Lower lobe of right lung (tissue), 2 donors: ENCODE measurements around the gene CC2D2A. TPM values are rescaled to one million over a fixed set of nuclear protein-coding genes. Genes with fewer than 3 reads are reported as not detected.

Experiments used
- ATAC-seq, 2 donors: fragments of 200-7000 bp; cut with Tn5 transposase; one replicate each; pipeline ENCODE4 v1.9.1; 2020 to 2022; ENCODE audit warnings: mild to moderate bottlenecking in 2 of 2, moderate library complexity in 2 of 2
- DNase-seq: peaks from one replicate; pipeline ENCODE4 v3.0.0-alpha.2; 2020
- H3K27ac ChIP-seq: fragments of 200-600 bp; one replicate; pipeline ENCODE4 v1.8.0; 2022
- H3K27me3 ChIP-seq: fragments of 200-600 bp; one replicate; pipeline ENCODE4 v1.8.0; 2022; ENCODE audit warnings: low read depth
- H3K36me3 ChIP-seq: fragments of 200-600 bp; one replicate; pipeline ENCODE4 v1.8.0; 2022; ENCODE audit warnings: mild to moderate bottlenecking
- H3K4me1 ChIP-seq: fragments of 200-600 bp; one replicate; pipeline ENCODE4 v1.8.0; 2022
- H3K4me3 ChIP-seq: fragments of 200-600 bp; one replicate; pipeline ENCODE4 v1.8.0; 2022; ENCODE audit warnings: mild to moderate bottlenecking
- H3K9me3 ChIP-seq: fragments of 200-600 bp; one replicate; pipeline ENCODE4 v1.8.0; 2022
- intact Hi-C: fragments of 100-400 bp; cut with DNase I; formaldehyde crosslinking; loops from one replicate; pipeline ENCODE4 v1.11.0; 2022
- total RNA-seq: library from RNA; stranded (reverse); fragmentation: NEBNext Ultra II Directional; extraction: Animal tissue kit (Norgen Biotek cat#: 25700); gene quantifications from one replicate; pipeline ENCODE4 v1.2.1, GENCODE V29; 2021
- TF ChIP-seq, protein P1 (sequence below): fragments of 200-600 bp; IDR thresholded peaks from one replicate; pipeline ENCODE4 v1.8.0; 2022; ENCODE audit warnings: antibody characterized with exemption, mild to moderate bottlenecking
- donor health status: DM: no; HTN: yes; CAD: no; lungs with severe emphysema.

CC2D2A gene
- total RNA-seq, 1 donor from 2014 or later, result 21.2 TPM

GRCh38 chr4:15533817-15534216, 64.1 kb downstream of the CC2D2A start:
- H3K27ac ChIP-seq, result no peak overlapping the region
- no peaks in the 10 kb centered on the region for H3K27me3 ChIP-seq
- intact Hi-C loops, result no loop called here
- TF ChIP-seq, protein P1, sequence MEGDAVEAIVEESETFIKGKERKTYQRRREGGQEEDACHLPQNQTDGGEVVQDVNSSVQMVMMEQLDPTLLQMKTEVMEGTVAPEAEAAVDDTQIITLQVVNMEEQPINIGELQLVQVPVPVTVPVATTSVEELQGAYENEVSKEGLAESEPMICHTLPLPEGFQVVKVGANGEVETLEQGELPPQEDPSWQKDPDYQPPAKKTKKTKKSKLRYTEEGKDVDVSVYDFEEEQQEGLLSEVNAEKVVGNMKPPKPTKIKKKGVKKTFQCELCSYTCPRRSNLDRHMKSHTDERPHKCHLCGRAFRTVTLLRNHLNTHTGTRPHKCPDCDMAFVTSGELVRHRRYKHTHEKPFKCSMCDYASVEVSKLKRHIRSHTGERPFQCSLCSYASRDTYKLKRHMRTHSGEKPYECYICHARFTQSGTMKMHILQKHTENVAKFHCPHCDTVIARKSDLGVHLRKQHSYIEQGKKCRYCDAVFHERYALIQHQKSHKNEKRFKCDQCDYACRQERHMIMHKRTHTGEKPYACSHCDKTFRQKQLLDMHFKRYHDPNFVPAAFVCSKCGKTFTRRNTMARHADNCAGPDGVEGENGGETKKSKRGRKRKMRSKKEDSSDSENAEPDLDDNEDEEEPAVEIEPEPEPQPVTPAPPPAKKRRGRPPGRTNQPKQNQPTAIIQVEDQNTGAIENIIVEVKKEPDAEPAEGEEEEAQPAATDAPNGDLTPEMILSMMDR, result no peak
- DNase-seq, result no peak
- H3K4me3 ChIP-seq, result no peak overlapping the region
- H3K36me3 ChIP-seq, result peaks cover 20% of the 10 kb centered on the region
- H3K4me1 ChIP-seq, result no peaks in the 10 kb centered on the region
- H3K9me3 ChIP-seq, result no peaks in the 10 kb centered on the region
- no peak for ATAC-seq

DNA sequence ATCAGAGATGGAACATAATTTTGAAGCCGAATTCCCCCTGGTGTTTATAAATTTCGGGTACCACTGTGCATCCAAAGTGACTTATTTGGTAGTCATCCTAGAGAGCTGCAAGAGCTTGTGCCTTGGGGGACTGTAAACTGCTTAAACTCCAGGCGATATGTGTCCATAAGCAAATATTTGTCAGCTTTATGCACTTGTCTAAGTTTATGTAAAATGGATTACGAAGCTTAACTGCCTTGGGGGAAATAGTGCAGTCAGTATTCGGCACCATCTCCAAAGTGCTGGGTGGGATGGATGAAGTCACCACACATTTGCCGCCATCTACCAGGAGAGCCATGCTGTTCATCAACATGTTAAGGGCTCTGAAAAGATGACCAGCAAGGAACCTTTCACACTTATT, 65.9 kb downstream of the CC2D2A start:
- no peak for ATAC-seq
- intact Hi-C loops, result no loop called here
- Histone ChIP-seq H3K4me1 (no peaks in the 10 kb centered on the region), H3K27me3 (no peaks in the 10 kb centered on the region), H3K4me3 (no peak overlapping the region), H3K9me3 (no peaks in the 10 kb centered on the region), H3K36me3 (peaks cover 26% of the 10 kb centered on the region), H3K27ac (no peak overlapping the region)
- no peak for DNase-seq
- TF ChIP-seq, protein P1, result no peak

GRCh38 chr4:15536552-15537499, 67.1 kb downstream of the CC2D2A start:
- ATAC-seq (peak in 1 of 2 donors; percentile 57), DNase-seq (no peak)
- intact Hi-C loops, result no loop called here
- Histone ChIP-seq H3K4me3 (no peak overlapping the region), H3K27ac (no peak overlapping the region), H3K9me3 (no peaks in the 10 kb centered on the region), H3K36me3 (peaks cover 34% of the 10 kb centered on the region), H3K4me1 (no peaks in the 10 kb centered on the region), H3K27me3 (no peaks in the 10 kb centered on the region)
- TF ChIP-seq, protein P1, result no peak

- no peaks in the 10 kb centered on the region for H3K27me3 ChIP-seq
- peaks cover 42% of the 10 kb centered on the region for H3K36me3 ChIP-seq
- no peaks in the 10 kb centered on the region for H3K9me3 ChIP-seq
- intact Hi-C loops, result no loop called here
- H3K4me3 ChIP-seq, result no peak overlapping the region
- DNase-seq (no peak), ATAC-seq (no peak)
- H3K27ac ChIP-seq, result no peak overlapping the region
- TF ChIP-seq, protein P1, result no peak
- H3K4me1 ChIP-seq, result peaks cover 1% of the 10 kb centered on the region
Measured at GRCh38 chr4:15541941-15542340, 72.3 kb downstream of the CC2D2A start.

- no peak for DNase-seq
- H3K9me3 ChIP-seq, result no peaks in the 10 kb centered on the region
- intact Hi-C loops, result no loop called here
- TF ChIP-seq, protein P1, result no peak
- no peak overlapping the region for H3K27ac ChIP-seq
- H3K36me3 ChIP-seq, result peaks cover 34% of the 10 kb centered on the region
- H3K27me3 ChIP-seq, result no peaks in the 10 kb centered on the region
- no peak overlapping the region for H3K4me3 ChIP-seq
- ATAC-seq, result no peak
- peaks cover 9% of the 10 kb centered on the region for H3K4me1 ChIP-seq
Measured at GRCh38 chr4:15542760-15543159, 73.1 kb downstream of the CC2D2A start.
